ENCODE data around the gene FRMD6.

- no peak for TF ChIP-seq CTCF (IDR thresholded peaks at IDR 0.05)
- TF ChIP-seq POLR2AphosphoS5 (IDR thresholded peaks at IDR 0.05) = no peak
- TF ChIP-seq EP300 (IDR thresholded peaks at IDR 0.05) = no peak
- TF ChIP-seq POLR2A (IDR thresholded peaks at IDR 0.05) = no peak
Observed at GRCh38 chr14:51704545-51704944, 52.8 kb downstream of the FRMD6 start.

Data from suprapubic skin (tissue), 4 donors.